PC-9 (cell line): Measurements from ENCODE around the gene ZDHHC1. TPM values are rescaled to one million over a fixed set of nuclear protein-coding genes. Genes with fewer than 3 reads are reported as not detected.
A peak's percentile ranks its signal among the peaks of the same experiment; 100 is the strongest.

Source experiments
- BruUV-seq: library from RNA; stranded (reverse); fragments of 400-500 nt; replicated peaks from 2 replicates; lab custom pipeline; 2021; lab: Mats Ljungman, UMichigan
- CTCF ChIA-PET: fragments of 300-600 bp; sonication (Branson Sonifier 250); formaldehyde crosslinking; loops from one replicate; lab custom pipeline; 2022; ENCODE audit warnings: antibody characterized with exemption; lab: Charles Lee
- POLR2A ChIA-PET: fragments of 300-600 bp; sonication (Branson Sonifier 250); formaldehyde crosslinking; loops from one replicate; lab custom pipeline; 2022; ENCODE audit warnings: antibody characterized with exemption; ENCODE audit not compliant: unreplicated experiment; lab: Charles Lee
- DNase-seq, 2 experiments: peaks; one replicate each; pipeline versions ENCODE4 v3.0.0 to v3.0.0-alpha.2; 2015 to 2022; ENCODE audit warnings: mixed read lengths in 1 of 2
- H2AFZ ChIP-seq: fragments of 200-600 bp; sonication (generic); 2 replicates; pipeline ENCODE4 v1.8.1; 2017; ENCODE audit warnings: antibody characterized with exemption
- H3F3A ChIP-seq: fragments of 200-600 bp; sonication (generic); 2 replicates; pipeline ENCODE4 v1.8.1; 2017; ENCODE audit warnings: antibody characterized with exemption, mild to moderate bottlenecking, low read depth; ENCODE audit not compliant: insufficient read depth
- H3K27ac ChIP-seq: fragments of 200-600 bp; sonication (generic); 2 replicates; pipeline ENCODE4 v1.6.1; 2016; ENCODE audit warnings: mixed run types
- H3K27me3 ChIP-seq: fragments of 200-600 bp; sonication (generic); 2 replicates; pipeline ENCODE4 v1.6.1; 2016; ENCODE audit warnings: low read depth, mixed run types; ENCODE audit not compliant: insufficient read depth
- H3K36me3 ChIP-seq: fragments of 200-600 bp; sonication (generic); 2 replicates; pipeline ENCODE4 v1.6.1; 2016; ENCODE audit warnings: low read depth, mixed run types
- H3K4me1 ChIP-seq: fragments of 200-600 bp; sonication (generic); replicated peaks from 2 replicates; pipeline ENCODE4 v1.6.1; 2016; ENCODE audit warnings: mixed run types; ENCODE audit not compliant: insufficient read depth
- H3K4me2 ChIP-seq: fragments of 200-600 bp; sonication (generic); 2 replicates; pipeline ENCODE4 v1.6.1; 2017; ENCODE audit warnings: mixed run types
- H3K4me3 ChIP-seq: fragments of 200-600 bp; sonication (generic); 2 replicates; pipeline ENCODE4 v1.6.1; 2016; ENCODE audit warnings: mixed run types
- H3K79me2 ChIP-seq: fragments of 200-600 bp; sonication (generic); 2 replicates; pipeline ENCODE4 v1.6.1; 2017; ENCODE audit warnings: low read depth, mixed run types
- H3K9me2 ChIP-seq: fragments of 200-600 bp; sonication (generic); 2 replicates; pipeline ENCODE4 v1.8.1; 2017; ENCODE audit warnings: mild to moderate bottlenecking; ENCODE audit not compliant: insufficient read depth
- H3K9me3 ChIP-seq: fragments of 200-600 bp; sonication (generic); 2 replicates; pipeline ENCODE4 v1.8.1; 2016; ENCODE audit warnings: low read depth; ENCODE audit not compliant: insufficient read depth
- H4K20me1 ChIP-seq: fragments of 200-600 bp; sonication (generic); 2 replicates; pipeline ENCODE4 v1.8.1; 2017; ENCODE audit not compliant: insufficient read depth
- EZH2 ChIP-seq: fragments of 200-600 bp; sonication (generic); IDR thresholded peaks from 2 replicates; pipeline ENCODE4 v1.8.0; 2017; ENCODE audit warnings: antibody characterized with exemption, low read depth
- intact Hi-C: fragments of 100-400 bp; cut with micrococcal nuclease; formaldehyde crosslinking; loops from one replicate; pipeline ENCODE4 v1.10.0; 2022; ENCODE audit not compliant: unreplicated experiment
- total RNA-seq: library from RNA; stranded (reverse); gene quantifications from 2 replicates; pipeline ENCODE4 v1.2.3, GENCODE V29; 2021
- TF ChIP-seq, protein P1 (sequence below): fragments of 200-600 bp; sonication (generic); conservative IDR thresholded peaks from 2 replicates; pipeline ENCODE4 v1.6.1; 2017; ENCODE audit warnings: mixed run types, antibody characterized with exemption, mild to moderate bottlenecking, moderate library complexity

Gene ZDHHC1
- total RNA-seq, 1 experiment from 2014 or later, result 12.8 TPM

DNA sequence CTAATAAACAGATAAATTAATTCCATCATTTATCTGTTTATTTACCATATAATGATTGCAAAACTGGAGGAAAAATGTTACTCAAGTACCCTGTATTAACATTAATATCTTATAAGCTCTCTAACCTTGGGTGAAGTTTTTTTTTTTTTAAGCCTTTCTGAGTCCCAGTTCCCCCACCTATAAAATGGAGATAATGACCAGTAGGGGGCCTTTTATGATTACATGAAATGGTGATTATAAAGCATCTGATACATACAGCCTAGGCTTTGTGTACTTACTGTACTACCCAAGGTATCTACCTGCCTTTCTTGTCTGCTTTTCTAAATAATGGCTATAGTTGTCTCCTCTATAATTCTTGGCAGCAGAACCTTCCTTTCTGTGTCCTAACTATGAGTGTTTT is 67.1 kb downstream of the ZDHHC1 start:
- Histone ChIP-seq H3K79me2 (no peaks in the 10 kb centered on the region), H3F3A (no peaks in the 10 kb centered on the region), H4K20me1 (no peaks in the 10 kb centered on the region), H3K27ac (no peak overlapping the region), H3K9me2 (no peaks in the 10 kb centered on the region), H3K4me2 (no peak overlapping the region), H3K4me1 (peaks cover 11% of the 10 kb centered on the region), H3K4me3 (no peak overlapping the region), H3K27me3 (no peaks in the 10 kb centered on the region), H3K9me3 (no peaks in the 10 kb centered on the region), H3K36me3 (no peaks in the 10 kb centered on the region), H2AFZ (no peak overlapping the region)
- TF ChIP-seq, protein P1, sequence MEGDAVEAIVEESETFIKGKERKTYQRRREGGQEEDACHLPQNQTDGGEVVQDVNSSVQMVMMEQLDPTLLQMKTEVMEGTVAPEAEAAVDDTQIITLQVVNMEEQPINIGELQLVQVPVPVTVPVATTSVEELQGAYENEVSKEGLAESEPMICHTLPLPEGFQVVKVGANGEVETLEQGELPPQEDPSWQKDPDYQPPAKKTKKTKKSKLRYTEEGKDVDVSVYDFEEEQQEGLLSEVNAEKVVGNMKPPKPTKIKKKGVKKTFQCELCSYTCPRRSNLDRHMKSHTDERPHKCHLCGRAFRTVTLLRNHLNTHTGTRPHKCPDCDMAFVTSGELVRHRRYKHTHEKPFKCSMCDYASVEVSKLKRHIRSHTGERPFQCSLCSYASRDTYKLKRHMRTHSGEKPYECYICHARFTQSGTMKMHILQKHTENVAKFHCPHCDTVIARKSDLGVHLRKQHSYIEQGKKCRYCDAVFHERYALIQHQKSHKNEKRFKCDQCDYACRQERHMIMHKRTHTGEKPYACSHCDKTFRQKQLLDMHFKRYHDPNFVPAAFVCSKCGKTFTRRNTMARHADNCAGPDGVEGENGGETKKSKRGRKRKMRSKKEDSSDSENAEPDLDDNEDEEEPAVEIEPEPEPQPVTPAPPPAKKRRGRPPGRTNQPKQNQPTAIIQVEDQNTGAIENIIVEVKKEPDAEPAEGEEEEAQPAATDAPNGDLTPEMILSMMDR, result peak; percentile 61
- no peak for TF ChIP-seq EZH2
- BruUV-seq, result no TSS peak
- DNase-seq, result no peak
- ChIA-PET CTCF (interaction anchor here (0.6 to 1.0 kb wide), 4 partner anchors 40 to 79 kb away, joined by 3 to 5 read pairs (median 4); no protein-coding TSS in a partner anchor), POLR2A (interaction anchor here (0.6 kb wide), 1 partner anchor 71 kb away, joined by 7 read pairs; no protein-coding TSS in a partner anchor)
- intact Hi-C loops, result no loop called here

DNA sequence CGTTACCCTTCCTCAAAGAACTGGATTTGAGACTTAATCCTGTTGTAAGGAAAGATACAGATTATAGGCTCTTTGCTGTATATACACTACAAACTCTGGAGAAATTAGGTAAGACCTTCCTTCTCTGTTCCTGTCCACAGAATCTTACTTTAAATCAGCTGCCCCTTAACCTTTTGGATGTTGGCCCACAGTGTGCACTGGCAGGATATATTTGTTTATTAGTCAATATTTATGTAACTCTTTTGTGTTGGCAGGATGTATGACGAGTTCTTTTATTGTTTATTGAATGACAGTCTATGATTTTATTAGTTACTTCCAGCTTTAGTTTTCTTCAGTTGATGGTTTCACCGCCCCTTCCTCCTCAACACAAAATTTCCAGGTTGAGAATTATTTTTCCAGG is 69.9 kb downstream of the ZDHHC1 start:
- intact Hi-C loops, result no loop called here
- BruUV-seq, result no TSS peak
- Histone ChIP-seq H3K27me3 (no peaks in the 10 kb centered on the region), H3K27ac (no peak overlapping the region), H3K4me1 (peaks cover 11% of the 10 kb centered on the region), H2AFZ (no peak overlapping the region), H3F3A (no peaks in the 10 kb centered on the region), H4K20me1 (no peaks in the 10 kb centered on the region), H3K9me3 (no peaks in the 10 kb centered on the region), H3K36me3 (no peaks in the 10 kb centered on the region), H3K4me3 (no peak overlapping the region), H3K4me2 (no peak overlapping the region), H3K9me2 (no peaks in the 10 kb centered on the region), H3K79me2 (no peaks in the 10 kb centered on the region)
- peak in 1 of 2 experiments; percentile 81 for DNase-seq
- ChIA-PET CTCF (interaction anchor here (0.6 to 0.8 kb wide), 2 partner anchors 61 to 82 kb away, joined by 3 read pairs; no protein-coding TSS in a partner anchor), POLR2A (no interaction called here)
- TF ChIP-seq, protein P1, result no peak
- no peak for TF ChIP-seq EZH2

DNA sequence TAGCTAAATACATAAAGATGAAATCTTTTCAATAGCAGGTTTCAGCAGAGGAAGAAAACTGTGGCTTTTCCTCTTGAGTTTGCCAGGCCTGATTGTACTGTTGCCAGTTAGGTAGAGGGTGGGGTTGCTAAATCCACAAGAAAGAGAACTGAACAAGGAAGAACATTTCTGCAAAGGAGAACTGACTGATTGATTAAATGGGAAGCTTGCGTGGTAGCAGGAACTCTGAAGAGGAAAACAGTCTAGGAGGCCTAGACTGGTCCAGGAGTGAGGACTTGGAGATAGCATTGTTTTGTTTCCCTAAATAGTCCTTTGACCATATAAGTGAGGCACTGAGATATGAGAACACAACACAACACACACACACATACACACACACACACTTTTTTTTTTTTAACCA is 70.9 kb downstream of the ZDHHC1 start:
- POLR2A ChIA-PET, result no interaction called here
- CTCF ChIA-PET, result interaction anchor here (0.5 kb wide), 1 partner anchor 37 kb away, joined by 7 read pairs; no protein-coding TSS in a partner anchor
- intact Hi-C loops, result no loop called here

More for the DNA sequence above, 70.9 kb downstream of the ZDHHC1 start:
- BruUV-seq, result no TSS peak
- no peak for DNase-seq
- H3K4me1 ChIP-seq, result peaks cover 11% of the 10 kb centered on the region
- H2AFZ ChIP-seq, result no peak overlapping the region
- H3K27ac ChIP-seq, result no peak overlapping the region
- no peaks in the 10 kb centered on the region for H3K9me2 ChIP-seq
- H3F3A ChIP-seq, result no peaks in the 10 kb centered on the region
- no peak overlapping the region for H3K4me3 ChIP-seq
- no peaks in the 10 kb centered on the region for H4K20me1 ChIP-seq
- H3K36me3 ChIP-seq, result no peaks in the 10 kb centered on the region
- no peak overlapping the region for H3K4me2 ChIP-seq
- no peaks in the 10 kb centered on the region for H3K9me3 ChIP-seq
- H3K27me3 ChIP-seq, result no peaks in the 10 kb centered on the region
- no peak for TF ChIP-seq EZH2
- TF ChIP-seq, protein P1, result no peak
- H3K79me2 ChIP-seq, result no peaks in the 10 kb centered on the region

Other genes starting within 250 kb of the ZDHHC1 start
- gene NOL3, start 245.9 kb downstream of the ZDHHC1 start, total RNA-seq, result 68.0 and 76.8 TPM in 2 replicates
- 21.7 and 24.6 TPM in 2 replicates for gene MATCAP1, start 232.5 kb downstream of the ZDHHC1 start, total RNA-seq
- gene EXOC3L1, start 226.3 kb downstream of the ZDHHC1 start, total RNA-seq, result 0.35 TPM in 1 of 2 replicates, not detected in the other
- 78.4 and 82.5 TPM in 2 replicates for gene E2F4, start 224.3 kb downstream of the ZDHHC1 start, total RNA-seq
- gene ELMO3, start 217.3 kb downstream of the ZDHHC1 start, total RNA-seq, result 32.4 and 51.1 TPM in 2 replicates
- gene TMEM208, start 189.3 kb downstream of the ZDHHC1 start, total RNA-seq, result 39.5 and 42.0 TPM in 2 replicates
- gene FHOD1, start 169.0 kb downstream of the ZDHHC1 start, total RNA-seq, result 58.2 and 60.0 TPM in 2 replicates
- gene SLC9A5, start 167.5 kb downstream of the ZDHHC1 start, total RNA-seq, result 5.2 and 6.9 TPM in 2 replicates
- gene PLEKHG4, start 136.9 kb downstream of the ZDHHC1 start, total RNA-seq, result 14.0 and 17.3 TPM in 2 replicates
- 0.35 TPM in 1 of 2 replicates, not detected in the other for gene KCTD19, start 89.7 kb downstream of the ZDHHC1 start, total RNA-seq
- gene LRRC36, start 89.7 kb downstream of the ZDHHC1 start, total RNA-seq, result not detected in 2 replicates
- 3.1 and 4.5 TPM in 2 replicates for gene TPPP3, start 23.0 kb downstream of the ZDHHC1 start, total RNA-seq
- gene HSD11B2, start 14.6 kb upstream of the ZDHHC1 start, total RNA-seq, result 5.0 and 5.3 TPM in 2 replicates
- 51.5 and 61.0 TPM in 2 replicates for gene ATP6V0D1, start 64.7 kb upstream of the ZDHHC1 start, total RNA-seq
- gene AGRP, start 67.1 kb upstream of the ZDHHC1 start, total RNA-seq, result not detected in 2 replicates
- 76.7 and 113 TPM in 2 replicates for gene RIPOR1, start 112.4 kb upstream of the ZDHHC1 start, total RNA-seq
- 35.3 and 39.0 TPM in 2 replicates for gene CTCF, start 146.0 kb upstream of the ZDHHC1 start, total RNA-seq
- 0.87 and 1.5 TPM in 2 replicates for gene CARMIL2, start 228.7 kb upstream of the ZDHHC1 start, total RNA-seq
- gene ACD, start 243.8 kb upstream of the ZDHHC1 start, total RNA-seq, result 34.7 and 38.9 TPM in 2 replicates
- gene PARD6A, start 244.5 kb upstream of the ZDHHC1 start, total RNA-seq, result 4.4 and 8.1 TPM in 2 replicates